ENCODE measurements around the gene MSANTD4. TPM values are rescaled to one million over a fixed set of nuclear protein-coding genes. Genes with fewer than 3 reads are reported as not detected.

MSANTD4 gene
- polyA plus RNA-seq, 1 of the 3 experiments (the other 2 are of a cell fraction): 6.2 TPM

DNA sequence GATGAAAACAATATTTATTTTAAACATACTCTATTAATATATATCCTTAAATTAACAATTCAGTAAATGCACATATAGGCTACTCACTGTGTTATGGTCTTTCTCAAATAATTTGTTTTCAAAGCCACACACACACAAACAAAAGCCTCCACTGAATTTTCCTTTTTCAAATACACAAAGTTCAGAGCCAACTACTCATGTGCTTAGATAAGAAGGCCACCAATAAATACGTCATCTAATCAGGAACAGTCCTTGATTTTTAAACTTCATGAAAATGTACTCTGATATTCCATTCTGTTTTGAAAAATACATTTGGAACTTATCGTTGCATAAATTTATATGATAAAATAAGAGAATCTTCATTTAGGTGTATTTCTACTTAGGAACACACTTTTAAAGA is 29.1 kb upstream of the MSANTD4 start:
- Histone ChIP-seq H2AFZ (ENCODE audit: low read depth) (no peak overlapping the region), H3K4me1 (ENCODE audit: control insufficient read depth in 1 of 2, insufficient read depth in 2 of 2, low read depth in 1 of 2, low read length in 1 of 2) (no peaks in the 10 kb centered on the region; a peak in 1 of 4 replicates), H3K4me3 (ENCODE audit: low read depth in 2 of 2, low read length in 1 of 2) (no peak overlapping the region), H3K27me3 (ENCODE audit: insufficient read depth) (no peaks in the 10 kb centered on the region), H3K36me3 (replicated peaks in 1 of 2; ENCODE audit: control insufficient read depth in 1 of 2, insufficient read depth in 2 of 2, low read length in 1 of 2) (no peaks in the 10 kb centered on the region), H3K4me2 (no peak overlapping the region), H4K20me1 (ENCODE audit: insufficient read depth) (no peaks in the 10 kb centered on the region), H3K27ac (ENCODE audit: low read depth in 2 of 2, low read length in 1 of 2) (no peak overlapping the region), H3K9ac (no peak overlapping the region), H3K9me3 (no peaks in the 10 kb centered on the region), H3F3A (replicated peaks; ENCODE audit: insufficient read depth) (no peaks in the 10 kb centered on the region), H3K79me2 (ENCODE audit: insufficient read depth) (no peaks in the 10 kb centered on the region), H3K9me2 (no peaks in the 10 kb centered on the region)
- WGBS (ENCODE audit: low lambda C conversion rate): 87% methylated on average over 2 of the region's 2 CpGs
- no peak for TF ChIP-seq IRF3 (IDR thresholded peaks at IDR 0.05; ENCODE audit: low read depth, low read length)
- ChIA-PET CTCF (no interaction called here), POLR2A (no interaction called here)
- no peak for DNase-seq

DNA sequence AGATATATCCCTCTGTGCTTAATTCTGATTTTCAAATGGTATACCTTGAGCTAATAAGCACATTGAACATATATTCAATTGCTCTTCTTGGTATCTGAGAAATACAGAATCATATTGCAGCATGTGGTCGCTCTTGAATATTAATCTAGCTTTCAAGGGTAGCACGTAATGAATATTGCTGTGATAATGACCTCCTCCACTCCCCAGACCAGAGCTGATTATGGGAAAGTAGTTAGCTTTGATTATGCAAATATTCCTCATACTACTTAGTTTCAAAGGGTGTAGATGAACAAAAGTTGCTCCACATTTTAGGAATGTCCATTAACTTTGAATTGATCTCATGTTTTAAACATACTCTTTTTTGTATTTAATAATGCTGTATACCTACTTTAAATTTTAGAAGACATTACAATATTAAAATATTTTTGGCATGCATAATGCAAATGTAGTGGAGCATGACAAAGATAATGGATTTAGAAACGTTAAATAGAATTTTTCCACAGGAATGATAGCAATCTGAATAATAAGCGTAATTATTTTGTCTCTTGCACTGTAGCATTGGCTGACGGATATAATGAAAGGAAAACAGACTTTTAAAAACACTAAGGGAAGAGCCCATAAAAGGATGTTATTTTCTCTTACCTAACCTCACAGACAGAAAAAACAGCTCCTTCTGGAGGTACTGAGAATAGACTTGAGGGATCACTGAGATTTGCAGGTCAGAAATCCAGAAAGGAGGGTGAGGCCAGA is 27.9 kb upstream of the MSANTD4 start:
- Histone ChIP-seq H3K36me3 (replicated peaks in 1 of 2; ENCODE audit: control insufficient read depth in 1 of 2, insufficient read depth in 2 of 2, low read length in 1 of 2) (no peaks in the 10 kb centered on the region), H3F3A (replicated peaks; ENCODE audit: insufficient read depth) (no peaks in the 10 kb centered on the region), H3K4me3 (ENCODE audit: low read depth in 2 of 2, low read length in 1 of 2) (no peak overlapping the region), H3K27ac (ENCODE audit: low read depth in 2 of 2, low read length in 1 of 2) (no peak overlapping the region), H3K9me2 (no peaks in the 10 kb centered on the region), H2AFZ (ENCODE audit: low read depth) (no peak overlapping the region), H4K20me1 (ENCODE audit: insufficient read depth) (no peaks in the 10 kb centered on the region), H3K9me3 (no peaks in the 10 kb centered on the region; the same call in 1 of the 2 replicates), H3K9ac (no peak overlapping the region), H3K4me2 (no peak overlapping the region), H3K27me3 (ENCODE audit: insufficient read depth) (no peaks in the 10 kb centered on the region), H3K79me2 (ENCODE audit: insufficient read depth) (no peaks in the 10 kb centered on the region), H3K4me1 (ENCODE audit: control insufficient read depth in 1 of 2, insufficient read depth in 2 of 2, low read depth in 1 of 2, low read length in 1 of 2) (no peaks in the 10 kb centered on the region; a peak in 1 of 4 replicates)
- ChIA-PET POLR2A (no interaction called here), CTCF (interaction anchor here (2.0 kb wide), 1 partner anchor 9 kb away, joined by 6 read pairs; no protein-coding TSS in a partner anchor)
- WGBS (ENCODE audit: low lambda C conversion rate): 65% methylated on average over 5 of the region's 5 CpGs
- TF ChIP-seq, protein P1, sequence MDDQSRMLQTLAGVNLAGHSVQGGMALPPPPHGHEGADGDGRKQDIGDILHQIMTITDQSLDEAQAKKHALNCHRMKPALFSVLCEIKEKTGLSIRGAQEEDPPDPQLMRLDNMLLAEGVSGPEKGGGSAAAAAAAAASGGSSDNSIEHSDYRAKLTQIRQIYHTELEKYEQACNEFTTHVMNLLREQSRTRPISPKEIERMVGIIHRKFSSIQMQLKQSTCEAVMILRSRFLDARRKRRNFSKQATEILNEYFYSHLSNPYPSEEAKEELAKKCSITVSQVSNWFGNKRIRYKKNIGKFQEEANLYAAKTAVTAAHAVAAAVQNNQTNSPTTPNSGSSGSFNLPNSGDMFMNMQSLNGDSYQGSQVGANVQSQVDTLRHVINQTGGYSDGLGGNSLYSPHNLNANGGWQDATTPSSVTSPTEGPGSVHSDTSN (IDR thresholded peaks at IDR 0.05): no peak
- TF ChIP-seq YY1 (IDR thresholded peaks at IDR 0.05; ENCODE audit: low read depth): no peak
- no peak for TF ChIP-seq RFX5 (IDR thresholded peaks at IDR 0.05; ENCODE audit: low read length)
- TF ChIP-seq USF2 (IDR thresholded peaks at IDR 0.05; ENCODE audit: borderline replicate concordance, low read depth, low read length): no peak
- no peak for TF ChIP-seq GATA2 (CRISPR knock-in tag; IDR thresholded peaks at IDR 0.05)
- TF ChIP-seq IRF3 (IDR thresholded peaks at IDR 0.05; ENCODE audit: low read depth, low read length): no peak
- no peak for TF ChIP-seq TCF12 (IDR thresholded peaks at IDR 0.05)
- no peak for TF ChIP-seq MXI1 (IDR thresholded peaks at IDR 0.05; ENCODE audit: low read depth, low read length)
- no peak for TF ChIP-seq FOXJ3 (CRISPR knock-in tag; IDR thresholded peaks at IDR 0.05)
- no peak for TF ChIP-seq TEAD4 (IDR thresholded peaks at IDR 0.05; ENCODE audit: borderline replicate concordance, insufficient read depth)
- TF ChIP-seq FOSL2 (IDR thresholded peaks at IDR 0.05; ENCODE audit: borderline replicate concordance, low read depth): no peak
- TF ChIP-seq ELF1 (IDR thresholded peaks at IDR 0.05): no peak
- TF ChIP-seq REST (IDR thresholded peaks at IDR 0.05; ENCODE audit: low read depth, low read length): no peak
- DNase-seq: no peak

All from SK-N-SH (cell line).